Liver (tissue), 9 donors: ENCODE measurements around the gene UBTD1. TPM values are rescaled to one million over a fixed set of nuclear protein-coding genes. Genes with fewer than 3 reads are reported as not detected.

ENCODE experiments used
- DNase-seq: peaks from one replicate; pipeline ENCODE4 v3.0.0-alpha.2; 2017; ENCODE audit warnings: low spot score
- H3K27ac ChIP-seq, 2 donors: one replicate each; pipeline ENCODE4 v1.7.0; 2013; ENCODE audit warnings: inconsistent platforms in 2 of 2, low read length in 2 of 2, control low read depth in 1 of 2, low read depth in 1 of 2, mild to moderate bottlenecking in 1 of 2
- H3K27me3 ChIP-seq, 4 donors: one replicate each; pipeline versions ENCODE4 v1.6.1 to v1.7.0; 2013; ENCODE audit warnings: low read length in 3 of 4, inconsistent platforms in 1 of 4, mild to moderate bottlenecking in 1 of 4, moderate library complexity in 1 of 4; ENCODE audit not compliant: control insufficient read depth in 4 of 4, insufficient read depth in 4 of 4
- H3K36me3 ChIP-seq, 4 donors: one replicate each; pipeline versions ENCODE4 v1.6.1 to v1.7.0; 2013; ENCODE audit warnings: low read length in 3 of 4, mild to moderate bottlenecking in 3 of 4, low read depth in 1 of 4, moderate library complexity in 1 of 4; ENCODE audit not compliant: control insufficient read depth in 4 of 4, insufficient read depth in 3 of 4
- H3K4me1 ChIP-seq, 4 donors: one replicate each; pipeline versions ENCODE4 v1.6.1 to v1.7.0; 2013; ENCODE audit warnings: low read length in 3 of 4, mild to moderate bottlenecking in 3 of 4, moderate library complexity in 1 of 4; ENCODE audit not compliant: control insufficient read depth in 4 of 4, insufficient read depth in 4 of 4
- H3K4me3 ChIP-seq, 3 donors: one replicate each; pipeline versions ENCODE4 v1.6.1 to v1.7.0; 2013; ENCODE audit warnings: low read length in 3 of 3, control low read depth in 1 of 3, low read depth in 1 of 3, mild to moderate bottlenecking in 1 of 3
- H3K9ac ChIP-seq, 2 donors: one replicate each; pipeline ENCODE4 v1.7.0; 2013; ENCODE audit warnings: low read length in 2 of 2, mild to moderate bottlenecking in 2 of 2, moderate library complexity in 2 of 2, control low read depth in 1 of 2, low read depth in 1 of 2
- H3K9me3 ChIP-seq, 4 donors: one replicate each; pipeline versions ENCODE4 v1.6.1 to v1.7.0; 2013; ENCODE audit warnings: low read length in 3 of 4; ENCODE audit not compliant: control insufficient read depth in 4 of 4
- FOXA1 ChIP-seq: IDR thresholded peaks from 2 replicates; pipeline ENCODE4 v1.6.1; 2016; ENCODE audit warnings: antibody characterized with exemption
- FOXA2 ChIP-seq: IDR thresholded peaks from 2 replicates; pipeline ENCODE4 v1.6.1; 2016; ENCODE audit warnings: antibody characterized with exemption
- GABPA ChIP-seq, 2 donors: IDR thresholded peaks in 1 of 2; conservative IDR thresholded peaks in 1 of 2; 2 replicates each; pipeline ENCODE4 v1.6.1; 2016; ENCODE audit warnings: antibody characterized with exemption in 2 of 2, mild to moderate bottlenecking in 1 of 2, moderate library complexity in 1 of 2
- HNF4A ChIP-seq, 2 donors: conservative IDR thresholded peaks; 2 replicates each; pipeline ENCODE4 v1.6.1; 2016; ENCODE audit warnings: antibody characterized with exemption in 2 of 2, mild to moderate bottlenecking in 2 of 2
- JUND ChIP-seq, 2 donors: IDR thresholded peaks; 2 replicates each; pipeline ENCODE4 v1.6.1; 2016; ENCODE audit warnings: antibody characterized with exemption in 2 of 2
- NR2F2 ChIP-seq: IDR thresholded peaks from 2 replicates; pipeline ENCODE4 v1.6.1; 2016; ENCODE audit warnings: antibody characterized with exemption
- RAD21 ChIP-seq, 2 donors: IDR thresholded peaks; 2 replicates each; pipeline ENCODE4 v1.6.1; 2016; ENCODE audit warnings: antibody characterized with exemption in 2 of 2, mild to moderate bottlenecking in 2 of 2
- RXRA ChIP-seq, 2 donors: IDR thresholded peaks; 2 replicates each; pipeline ENCODE4 v1.6.1; 2017 to 2018; ENCODE audit warnings: antibody characterized with exemption in 2 of 2, mild to moderate bottlenecking in 1 of 2
- SP1 ChIP-seq: IDR thresholded peaks from 2 replicates; pipeline ENCODE4 v1.6.1; 2018; ENCODE audit warnings: antibody characterized with exemption, mild to moderate bottlenecking
- YY1 ChIP-seq: IDR thresholded peaks from 2 replicates; pipeline ENCODE4 v1.6.1; 2016; ENCODE audit warnings: antibody characterized with exemption, mild to moderate bottlenecking
- WGBS: extraction: QIAGEN DNeasy Blood & Tissue Kit; methylation state at CpG from one replicate; pipeline ENCODE4 v1.1.7; 2013; 5-methylcytosine and 5-hydroxymethylcytosine counted together
- polyA plus RNA-seq, 2 donors: library from polyadenylated mRNA; stranded (reverse) in 1 of 2; unstranded in 1 of 2; fragments of 200-250 nt in 1 of 2; fragments of >200 nt in 1 of 2; fragmentation: Nextera tagmentation in 1 of 2; extraction: Ambion mirVana in 1 of 2; gene quantifications; one replicate each; pipeline versions ENCODE4 v1.2.1 to v1.2.3, GENCODE V29; 2013 to 2015
- total RNA-seq, 2 donors: library from RNA; depleted of rRNA; stranded (reverse); fragments of >200 nt; gene quantifications; one replicate each; pipeline ENCODE4 v1.2.3, GENCODE V29; 2014
- TF ChIP-seq, protein P1 (sequence below): IDR thresholded peaks from 2 replicates; pipeline ENCODE4 v1.6.1; 2016; ENCODE audit warnings: antibody characterized with exemption, mild to moderate bottlenecking
- TF ChIP-seq, protein P2 (sequence below): fragments of 150-350 bp; IDR thresholded peaks from 2 replicates; pipeline ENCODE4 v1.5.1; 2017; ENCODE audit warnings: improper control_type of control experiment, low read depth, low read length; ENCODE audit not compliant: missing input control
- TF ChIP-seq, protein P3 (sequence below): IDR thresholded peaks from 2 replicates; pipeline ENCODE4 v1.6.1; 2016; ENCODE audit warnings: antibody characterized with exemption
- TF ChIP-seq, protein P4 (sequence below): IDR thresholded peaks from 2 replicates; pipeline ENCODE4 v1.6.1; 2016; ENCODE audit warnings: antibody characterized with exemption
- TF ChIP-seq, protein P5 (sequence below): IDR thresholded peaks from 2 replicates; pipeline ENCODE4 v1.6.1; 2016; ENCODE audit warnings: antibody characterized with exemption
- donor health status: healthy.
- donor health status: healthy.
- donor health status: healthy.
- donor health status: healthy.
- donor health status: healthy.

UBTD1 gene
- total and polyA plus RNA-seq, 4 donors, result 2.7 to 11.0 (median 9.3) TPM

DNA sequence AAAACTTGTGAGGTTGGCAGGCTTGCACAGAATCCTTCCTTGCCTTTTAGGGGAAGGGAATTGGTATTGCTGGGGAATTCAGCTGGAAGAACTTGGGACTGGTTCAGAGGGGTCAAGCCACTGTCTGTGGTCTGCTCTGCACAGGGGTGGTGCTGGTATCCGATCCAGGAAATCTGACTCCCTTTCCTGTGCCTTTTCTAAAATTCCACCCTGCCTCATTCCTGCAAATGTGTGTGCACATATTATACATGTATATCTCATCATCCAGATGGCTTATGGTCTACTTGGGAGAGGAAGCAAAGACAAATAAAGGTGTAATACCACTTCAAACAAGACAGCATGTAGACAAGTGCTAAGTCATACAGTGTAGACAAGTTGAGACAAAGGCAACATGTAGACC lies 14.3 kb downstream of the UBTD1 start:
- H3K27me3 ChIP-seq, result no peaks in the 10 kb centered on the region
- WGBS, result 86% methylated on average over 1 of the region's 1 CpG
- TF ChIP-seq, protein P1, sequence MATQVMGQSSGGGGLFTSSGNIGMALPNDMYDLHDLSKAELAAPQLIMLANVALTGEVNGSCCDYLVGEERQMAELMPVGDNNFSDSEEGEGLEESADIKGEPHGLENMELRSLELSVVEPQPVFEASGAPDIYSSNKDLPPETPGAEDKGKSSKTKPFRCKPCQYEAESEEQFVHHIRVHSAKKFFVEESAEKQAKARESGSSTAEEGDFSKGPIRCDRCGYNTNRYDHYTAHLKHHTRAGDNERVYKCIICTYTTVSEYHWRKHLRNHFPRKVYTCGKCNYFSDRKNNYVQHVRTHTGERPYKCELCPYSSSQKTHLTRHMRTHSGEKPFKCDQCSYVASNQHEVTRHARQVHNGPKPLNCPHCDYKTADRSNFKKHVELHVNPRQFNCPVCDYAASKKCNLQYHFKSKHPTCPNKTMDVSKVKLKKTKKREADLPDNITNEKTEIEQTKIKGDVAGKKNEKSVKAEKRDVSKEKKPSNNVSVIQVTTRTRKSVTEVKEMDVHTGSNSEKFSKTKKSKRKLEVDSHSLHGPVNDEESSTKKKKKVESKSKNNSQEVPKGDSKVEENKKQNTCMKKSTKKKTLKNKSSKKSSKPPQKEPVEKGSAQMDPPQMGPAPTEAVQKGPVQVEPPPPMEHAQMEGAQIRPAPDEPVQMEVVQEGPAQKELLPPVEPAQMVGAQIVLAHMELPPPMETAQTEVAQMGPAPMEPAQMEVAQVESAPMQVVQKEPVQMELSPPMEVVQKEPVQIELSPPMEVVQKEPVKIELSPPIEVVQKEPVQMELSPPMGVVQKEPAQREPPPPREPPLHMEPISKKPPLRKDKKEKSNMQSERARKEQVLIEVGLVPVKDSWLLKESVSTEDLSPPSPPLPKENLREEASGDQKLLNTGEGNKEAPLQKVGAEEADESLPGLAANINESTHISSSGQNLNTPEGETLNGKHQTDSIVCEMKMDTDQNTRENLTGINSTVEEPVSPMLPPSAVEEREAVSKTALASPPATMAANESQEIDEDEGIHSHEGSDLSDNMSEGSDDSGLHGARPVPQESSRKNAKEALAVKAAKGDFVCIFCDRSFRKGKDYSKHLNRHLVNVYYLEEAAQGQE, result no peak
- TF ChIP-seq JUND (IDR thresholded peaks at IDR 0.05), result no peak
- no peak for TF ChIP-seq FOXA2
- no peak for TF ChIP-seq GABPA (IDR thresholded peaks at IDR 0.05 in 1 of 2, conservative IDR thresholded peaks at IDR 0.05 in 1 of 2)
- no peak for TF ChIP-seq RAD21 (IDR thresholded peaks at IDR 0.05)
- TF ChIP-seq NR2F2, result no peak
- TF ChIP-seq RXRA (IDR thresholded peaks at IDR 0.05), result no peak
- TF ChIP-seq FOXA1, result no peak
- H3K9ac ChIP-seq, result no peak overlapping the region
- no peak overlapping the region for H3K4me3 ChIP-seq
- H3K27ac ChIP-seq, result no peak overlapping the region
- DNase-seq, result no peak
- H3K9me3 ChIP-seq, result no peaks in the 10 kb centered on the region
- no peaks in the 10 kb centered on the region for H3K36me3 ChIP-seq
- peaks cover 4 to 14% (median 10%) of the 10 kb centered on the region in 4 donors for H3K4me1 ChIP-seq

DNA sequence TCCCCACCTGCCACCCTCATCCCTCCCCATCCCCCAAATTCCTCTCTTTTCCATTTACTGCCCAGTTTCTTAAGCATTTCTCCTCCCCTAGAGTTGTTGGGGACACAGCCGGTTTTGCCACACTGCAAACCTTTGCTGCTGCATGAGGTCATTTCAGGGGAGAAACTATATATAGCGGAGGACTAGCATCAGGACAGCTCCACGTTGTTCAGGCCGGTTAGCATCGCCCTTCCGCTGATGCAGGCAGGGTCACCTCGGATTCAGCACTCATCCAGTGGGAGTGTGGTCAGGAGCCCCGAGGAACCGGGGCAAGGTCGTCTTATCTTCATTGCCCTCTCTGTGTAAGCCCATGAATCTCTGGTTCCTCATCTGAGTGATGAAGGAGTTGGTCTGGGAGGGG lies 15.6 kb downstream of the UBTD1 start:
- H3K27me3 ChIP-seq, result no peaks in the 10 kb centered on the region
- TF ChIP-seq RXRA (IDR thresholded peaks at IDR 0.05) (no peak), HNF4A (conservative IDR thresholded peaks at IDR 0.05) (no peak), RAD21 (IDR thresholded peaks at IDR 0.05) (no peak), SP1 (no peak), NR2F2 (no peak), YY1 (no peak), FOXA1 (no peak), FOXA2 (no peak), GABPA (IDR thresholded peaks at IDR 0.05 in 1 of 2, conservative IDR thresholded peaks at IDR 0.05 in 1 of 2) (no peak), JUND (IDR thresholded peaks at IDR 0.05) (no peak)
- TF ChIP-seq, protein P2, sequence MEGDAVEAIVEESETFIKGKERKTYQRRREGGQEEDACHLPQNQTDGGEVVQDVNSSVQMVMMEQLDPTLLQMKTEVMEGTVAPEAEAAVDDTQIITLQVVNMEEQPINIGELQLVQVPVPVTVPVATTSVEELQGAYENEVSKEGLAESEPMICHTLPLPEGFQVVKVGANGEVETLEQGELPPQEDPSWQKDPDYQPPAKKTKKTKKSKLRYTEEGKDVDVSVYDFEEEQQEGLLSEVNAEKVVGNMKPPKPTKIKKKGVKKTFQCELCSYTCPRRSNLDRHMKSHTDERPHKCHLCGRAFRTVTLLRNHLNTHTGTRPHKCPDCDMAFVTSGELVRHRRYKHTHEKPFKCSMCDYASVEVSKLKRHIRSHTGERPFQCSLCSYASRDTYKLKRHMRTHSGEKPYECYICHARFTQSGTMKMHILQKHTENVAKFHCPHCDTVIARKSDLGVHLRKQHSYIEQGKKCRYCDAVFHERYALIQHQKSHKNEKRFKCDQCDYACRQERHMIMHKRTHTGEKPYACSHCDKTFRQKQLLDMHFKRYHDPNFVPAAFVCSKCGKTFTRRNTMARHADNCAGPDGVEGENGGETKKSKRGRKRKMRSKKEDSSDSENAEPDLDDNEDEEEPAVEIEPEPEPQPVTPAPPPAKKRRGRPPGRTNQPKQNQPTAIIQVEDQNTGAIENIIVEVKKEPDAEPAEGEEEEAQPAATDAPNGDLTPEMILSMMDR, result no peak
- TF ChIP-seq, protein P3, sequence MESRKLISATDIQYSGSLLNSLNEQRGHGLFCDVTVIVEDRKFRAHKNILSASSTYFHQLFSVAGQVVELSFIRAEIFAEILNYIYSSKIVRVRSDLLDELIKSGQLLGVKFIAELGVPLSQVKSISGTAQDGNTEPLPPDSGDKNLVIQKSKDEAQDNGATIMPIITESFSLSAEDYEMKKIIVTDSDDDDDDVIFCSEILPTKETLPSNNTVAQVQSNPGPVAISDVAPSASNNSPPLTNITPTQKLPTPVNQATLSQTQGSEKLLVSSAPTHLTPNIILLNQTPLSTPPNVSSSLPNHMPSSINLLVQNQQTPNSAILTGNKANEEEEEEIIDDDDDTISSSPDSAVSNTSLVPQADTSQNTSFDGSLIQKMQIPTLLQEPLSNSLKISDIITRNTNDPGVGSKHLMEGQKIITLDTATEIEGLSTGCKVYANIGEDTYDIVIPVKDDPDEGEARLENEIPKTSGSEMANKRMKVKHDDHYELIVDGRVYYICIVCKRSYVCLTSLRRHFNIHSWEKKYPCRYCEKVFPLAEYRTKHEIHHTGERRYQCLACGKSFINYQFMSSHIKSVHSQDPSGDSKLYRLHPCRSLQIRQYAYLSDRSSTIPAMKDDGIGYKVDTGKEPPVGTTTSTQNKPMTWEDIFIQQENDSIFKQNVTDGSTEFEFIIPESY, result no peak
- TF ChIP-seq, protein P4, sequence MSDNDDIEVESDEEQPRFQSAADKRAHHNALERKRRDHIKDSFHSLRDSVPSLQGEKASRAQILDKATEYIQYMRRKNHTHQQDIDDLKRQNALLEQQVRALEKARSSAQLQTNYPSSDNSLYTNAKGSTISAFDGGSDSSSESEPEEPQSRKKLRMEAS, result no peak
- TF ChIP-seq, protein P1, result no peak
- TF ChIP-seq, protein P5, sequence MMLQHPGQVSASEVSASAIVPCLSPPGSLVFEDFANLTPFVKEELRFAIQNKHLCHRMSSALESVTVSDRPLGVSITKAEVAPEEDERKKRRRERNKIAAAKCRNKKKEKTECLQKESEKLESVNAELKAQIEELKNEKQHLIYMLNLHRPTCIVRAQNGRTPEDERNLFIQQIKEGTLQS, result no peak
- H3K9ac ChIP-seq, result no peak overlapping the region
- H3K9me3 ChIP-seq, result no peaks in the 10 kb centered on the region
- peaks cover 4 to 14% (median 10%) of the 10 kb centered on the region in 4 donors for H3K4me1 ChIP-seq
- DNase-seq, result no peak
- H3K4me3 ChIP-seq, result no peak overlapping the region
- 85% methylated on average over 10 of the region's 10 CpGs for WGBS
- H3K27ac ChIP-seq, result no peak overlapping the region
- no peaks in the 10 kb centered on the region for H3K36me3 ChIP-seq
